ENCODE data around the gene AK1. TPM values are rescaled to one million over a fixed set of nuclear protein-coding genes. Genes with fewer than 3 reads are reported as not detected.
"Not testable (repeated sequence)": the region's sequence is repeated elsewhere in the genome, so short reads cannot be mapped to it uniquely, and the experiment has no call there.

AK1 gene
- total RNA-seq, 1 experiment from 2014 or later = 39.2 TPM

DNA sequence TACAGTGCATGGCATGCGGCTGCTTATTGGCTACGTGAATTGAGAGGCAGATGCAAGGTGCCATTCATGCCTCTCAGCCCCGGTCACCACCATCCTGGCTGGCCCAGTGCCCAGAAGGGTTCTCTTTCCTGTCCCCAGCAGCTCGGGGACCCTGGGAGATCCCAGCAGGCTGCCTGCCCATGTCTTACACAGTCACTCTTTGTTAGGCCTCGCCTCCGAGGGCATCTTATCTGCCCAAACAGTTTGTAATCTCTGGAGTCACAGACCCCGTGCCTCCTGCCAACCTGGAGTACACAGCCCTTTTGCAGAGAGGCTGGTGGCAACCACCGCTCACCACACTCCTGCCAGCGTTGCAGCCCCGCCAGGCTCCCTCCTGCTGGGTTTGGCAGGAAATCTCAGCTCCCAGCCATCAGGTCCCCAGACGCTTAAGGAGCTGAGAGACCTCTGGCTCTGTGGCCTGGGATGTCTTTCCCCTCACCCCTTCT lies 7.0 kb upstream of the AK1 start:
- TF ChIP-seq, protein P1, sequence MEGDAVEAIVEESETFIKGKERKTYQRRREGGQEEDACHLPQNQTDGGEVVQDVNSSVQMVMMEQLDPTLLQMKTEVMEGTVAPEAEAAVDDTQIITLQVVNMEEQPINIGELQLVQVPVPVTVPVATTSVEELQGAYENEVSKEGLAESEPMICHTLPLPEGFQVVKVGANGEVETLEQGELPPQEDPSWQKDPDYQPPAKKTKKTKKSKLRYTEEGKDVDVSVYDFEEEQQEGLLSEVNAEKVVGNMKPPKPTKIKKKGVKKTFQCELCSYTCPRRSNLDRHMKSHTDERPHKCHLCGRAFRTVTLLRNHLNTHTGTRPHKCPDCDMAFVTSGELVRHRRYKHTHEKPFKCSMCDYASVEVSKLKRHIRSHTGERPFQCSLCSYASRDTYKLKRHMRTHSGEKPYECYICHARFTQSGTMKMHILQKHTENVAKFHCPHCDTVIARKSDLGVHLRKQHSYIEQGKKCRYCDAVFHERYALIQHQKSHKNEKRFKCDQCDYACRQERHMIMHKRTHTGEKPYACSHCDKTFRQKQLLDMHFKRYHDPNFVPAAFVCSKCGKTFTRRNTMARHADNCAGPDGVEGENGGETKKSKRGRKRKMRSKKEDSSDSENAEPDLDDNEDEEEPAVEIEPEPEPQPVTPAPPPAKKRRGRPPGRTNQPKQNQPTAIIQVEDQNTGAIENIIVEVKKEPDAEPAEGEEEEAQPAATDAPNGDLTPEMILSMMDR (IDR thresholded peaks at IDR 0.05; ENCODE audit: insufficient read depth in 1 of 2, low read depth in 1 of 2, low read length in 1 of 2, severe bottlenecking in 1 of 2, unreplicated experiment in 1 of 2) = no peak
- DNase-seq = no peak
- H3K27me3 ChIP-seq (replicated peaks; ENCODE audit: control insufficient read depth, insufficient read depth, low read length) = no peaks in the 10 kb centered on the region
- Mint-ChIP-seq H3K36me3 (ENCODE audit: insufficient read depth, unreplicated experiment) (peaks cover 13% of the 10 kb centered on the region), H3K4me3 (ENCODE audit: unreplicated experiment) (no peak overlapping the region), H3K27ac (ENCODE audit: unreplicated experiment) (no peak overlapping the region), H3K4me1 (ENCODE audit: low read depth, unreplicated experiment) (no peaks in the 10 kb centered on the region), H3K27me3 (ENCODE audit: insufficient read depth, unreplicated experiment) (no peaks in the 10 kb centered on the region), H3K9me3 (ENCODE audit: unreplicated experiment) (no peaks in the 10 kb centered on the region)
- H3K9me3 ChIP-seq = no peaks in the 10 kb centered on the region
- no peaks in the 10 kb centered on the region for H3K4me1 ChIP-seq
- H3K36me3 ChIP-seq (ENCODE audit: control insufficient read depth, insufficient read depth, low read length) = 0 out of 2 replicates have a peak, but pooled peaks cover 3% of the 10 kb centered on the region
- ChIA-PET CTCF (no interaction called here), POLR2A (interaction anchor here (0.5 kb wide), 1 partner anchor 32 kb away, joined by 7 read pairs; the partner anchor contains the start of gene ST6GALNAC4)
- BruUV-seq (replicated peaks) = no TSS peak
- intact Hi-C loops (cut with micrococcal nuclease; ENCODE audit: unreplicated experiment) = no loop called here
- H3K4me3 ChIP-seq (ENCODE audit: low read depth, low read length) = no peak overlapping the region

DNA sequence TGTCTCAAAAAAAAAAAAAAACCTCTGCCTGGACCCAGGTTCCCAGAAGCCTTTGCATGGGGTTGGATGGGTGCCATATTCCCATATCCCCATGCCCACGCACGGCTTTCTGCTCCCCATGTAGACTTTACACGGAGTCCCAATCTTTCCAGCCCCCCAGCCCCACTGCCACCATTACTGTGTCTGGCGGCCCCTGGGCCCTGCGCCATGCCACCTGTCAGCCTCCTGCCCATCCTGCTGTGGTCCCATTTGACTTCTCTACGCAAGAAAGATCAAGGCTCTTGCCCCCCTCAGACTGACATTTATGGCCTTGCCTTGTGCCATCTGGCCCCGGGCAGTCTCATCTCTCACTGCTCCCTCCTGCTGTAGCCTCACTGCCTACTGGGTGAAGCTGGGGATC lies 6.5 kb upstream of the AK1 start:
- intact Hi-C loops (cut with micrococcal nuclease; ENCODE audit: unreplicated experiment) = no loop called here
- no peaks in the 10 kb centered on the region for H3K4me1 Mint-ChIP-seq (ENCODE audit: low read depth, unreplicated experiment)
- no peak overlapping the region for H3K4me3 Mint-ChIP-seq (ENCODE audit: unreplicated experiment)
- no peak overlapping the region for H3K27ac Mint-ChIP-seq (ENCODE audit: unreplicated experiment)
- H3K27me3 ChIP-seq (replicated peaks; ENCODE audit: control insufficient read depth, insufficient read depth, low read length) = no peaks in the 10 kb centered on the region
- H3K4me1 ChIP-seq = no peaks in the 10 kb centered on the region
- peaks cover 13% of the 10 kb centered on the region for H3K36me3 Mint-ChIP-seq (ENCODE audit: insufficient read depth, unreplicated experiment)
- no peaks in the 10 kb centered on the region for H3K27me3 Mint-ChIP-seq (ENCODE audit: insufficient read depth, unreplicated experiment)
- no peaks in the 10 kb centered on the region for H3K9me3 Mint-ChIP-seq (ENCODE audit: unreplicated experiment)
- ChIA-PET POLR2A (no interaction called here), CTCF (no interaction called here)
- DNase-seq = no peak
- 0 out of 2 replicates have a peak, but pooled peaks cover 3% of the 10 kb centered on the region for H3K36me3 ChIP-seq (ENCODE audit: control insufficient read depth, insufficient read depth, low read length)
- H3K4me3 ChIP-seq (ENCODE audit: low read depth, low read length) = no peak overlapping the region
- TF ChIP-seq, protein P1 (IDR thresholded peaks at IDR 0.05; ENCODE audit: insufficient read depth in 1 of 2, low read depth in 1 of 2, low read length in 1 of 2, severe bottlenecking in 1 of 2, unreplicated experiment in 1 of 2) = no peak
- BruUV-seq (replicated peaks) = no TSS peak
- no peaks in the 10 kb centered on the region for H3K9me3 ChIP-seq

DNA sequence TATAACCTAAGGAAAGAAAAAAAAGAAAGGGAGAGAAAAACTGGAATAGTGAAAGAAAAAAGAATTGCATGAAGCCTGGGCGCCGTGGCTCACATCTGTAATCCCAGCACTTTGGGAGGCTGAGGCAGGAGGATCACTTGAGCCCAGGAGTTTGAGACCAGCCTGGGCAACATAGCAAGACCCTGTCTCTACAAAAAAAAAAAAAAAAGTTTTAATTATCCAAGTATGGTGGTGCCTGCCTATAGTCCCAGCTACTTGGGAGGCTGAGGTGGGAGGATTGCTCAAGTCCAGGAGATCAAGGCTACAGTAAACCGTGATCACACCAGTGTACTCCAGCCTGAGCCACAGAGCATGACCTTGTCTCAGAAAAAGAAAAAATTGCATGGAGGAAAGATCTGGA lies 4.2 kb upstream of the AK1 start:
- peaks cover 19% of the 10 kb centered on the region for H3K36me3 Mint-ChIP-seq (ENCODE audit: insufficient read depth, unreplicated experiment)
- BruUV-seq (replicated peaks); intact Hi-C loops (cut with micrococcal nuclease; ENCODE audit: unreplicated experiment); DNase-seq; H3K9me3 Mint-ChIP-seq (ENCODE audit: unreplicated experiment); H3K4me3 ChIP-seq (ENCODE audit: low read depth, low read length); POLR2A ChIA-PET; H3K27ac Mint-ChIP-seq (ENCODE audit: unreplicated experiment); H3K4me1 Mint-ChIP-seq (ENCODE audit: low read depth, unreplicated experiment); H3K4me1 ChIP-seq; H3K27me3 Mint-ChIP-seq (ENCODE audit: insufficient read depth, unreplicated experiment); H3K27me3 ChIP-seq (replicated peaks; ENCODE audit: control insufficient read depth, insufficient read depth, low read length); H3K4me3 Mint-ChIP-seq (ENCODE audit: unreplicated experiment); H3K9me3 ChIP-seq; H3K36me3 ChIP-seq (ENCODE audit: control insufficient read depth, insufficient read depth, low read length): not testable (repeated sequence)
- CTCF ChIA-PET = interaction anchor here (0.6 kb wide), 1 partner anchor 35 kb away, joined by 3 read pairs; the partner anchor contains the start of gene ST6GALNAC4

DNA sequence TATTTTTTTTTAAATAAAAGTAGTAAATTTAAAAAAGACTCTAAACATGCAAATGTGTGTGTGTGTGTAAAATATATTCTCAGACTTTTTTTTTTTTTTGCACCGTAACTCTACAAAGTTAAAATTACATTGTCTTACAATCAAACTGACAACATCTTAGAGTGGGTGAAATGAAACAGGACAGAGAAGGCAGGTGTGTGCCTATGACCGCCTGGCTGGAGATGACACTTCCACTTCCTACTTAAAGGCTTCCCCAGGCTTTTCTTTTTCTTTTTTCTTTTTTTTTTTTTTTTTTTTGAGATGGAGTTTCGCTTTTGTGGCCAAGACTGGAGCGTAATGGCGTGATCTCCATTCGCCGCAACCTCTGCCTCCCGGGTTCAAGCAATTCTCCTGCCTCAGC lies 2.7 kb upstream of the AK1 start:
- Mint-ChIP-seq H3K4me1 (ENCODE audit: low read depth, unreplicated experiment) (peaks cover 4% of the 10 kb centered on the region), H3K27ac (ENCODE audit: unreplicated experiment) (no peak overlapping the region), H3K4me3 (ENCODE audit: unreplicated experiment) (no peak overlapping the region), H3K9me3 (ENCODE audit: unreplicated experiment) (no peaks in the 10 kb centered on the region), H3K27me3 (ENCODE audit: insufficient read depth, unreplicated experiment) (no peaks in the 10 kb centered on the region), H3K36me3 (ENCODE audit: insufficient read depth, unreplicated experiment) (peaks cover 14% of the 10 kb centered on the region)
- no peak for DNase-seq
- TF ChIP-seq, protein P1 (IDR thresholded peaks at IDR 0.05; ENCODE audit: insufficient read depth in 1 of 2, low read depth in 1 of 2, low read length in 1 of 2, severe bottlenecking in 1 of 2, unreplicated experiment in 1 of 2) = no peak
- Histone ChIP-seq H3K9me3 (no peaks in the 10 kb centered on the region), H3K4me3 (ENCODE audit: low read depth, low read length) (no peak overlapping the region), H3K36me3 (ENCODE audit: control insufficient read depth, insufficient read depth, low read length) (no peaks in the 10 kb centered on the region), H3K27me3 (replicated peaks; ENCODE audit: control insufficient read depth, insufficient read depth, low read length) (no peaks in the 10 kb centered on the region), H3K4me1 (peaks cover 10% of the 10 kb centered on the region; the same call in 1 of the 2 replicates)
- ChIA-PET POLR2A (no interaction called here), CTCF (no interaction called here)
- intact Hi-C loops (cut with micrococcal nuclease; ENCODE audit: unreplicated experiment) = no loop called here
- BruUV-seq (replicated peaks) = no TSS peak
